GM21723 (cell line): ENCODE results near the gene RIT2.

ENCODE experiments used
- ATAC-seq: cut with Tn5 transposase; IDR thresholded peaks from one replicate; pipeline ENCODE4 v1.9.1; 2021; ENCODE audit warnings: mild to moderate bottlenecking, moderate library complexity; ENCODE audit not compliant: unreplicated experiment

RIT2 gene

DNA sequence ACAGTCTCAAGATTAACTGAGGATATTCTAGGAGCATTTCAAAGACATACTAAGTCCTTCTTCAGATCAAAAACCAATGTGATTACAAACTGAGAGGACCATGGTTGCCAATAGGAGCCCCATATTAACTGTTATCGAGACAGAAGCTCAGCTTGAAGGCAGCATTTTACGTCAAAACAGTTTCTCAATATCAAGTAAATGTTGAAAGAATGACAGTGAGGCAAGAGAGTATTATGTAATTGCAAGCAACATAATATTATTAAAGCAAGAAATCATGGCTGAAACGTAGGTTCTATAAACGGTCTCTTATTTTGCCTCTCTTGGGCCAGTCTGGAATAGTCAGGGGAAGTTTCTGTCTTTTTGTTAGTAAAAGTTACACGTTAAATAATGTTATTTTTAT, 22.9 kb downstream of the RIT2 start:
- ATAC-seq = no peak

DNA sequence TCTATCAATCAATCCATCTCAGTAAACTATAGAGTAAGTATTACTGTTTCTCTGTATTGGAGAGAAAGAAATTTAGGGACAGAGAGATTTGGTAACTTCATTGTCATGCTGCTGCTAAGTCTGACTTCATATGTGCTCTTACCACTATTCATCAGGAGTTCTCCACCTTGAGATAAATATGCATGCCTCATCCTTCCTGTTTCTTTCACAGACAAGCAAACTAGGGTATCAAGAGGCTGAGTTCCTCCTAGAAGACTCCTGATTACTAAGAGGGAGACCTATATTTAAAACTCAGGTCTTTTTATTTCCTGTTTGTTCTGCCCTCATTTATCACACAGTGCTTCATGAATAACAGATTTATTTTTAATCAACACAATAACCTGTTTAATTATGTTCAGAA, 34.1 kb downstream of the RIT2 start:
- no peak for ATAC-seq

DNA sequence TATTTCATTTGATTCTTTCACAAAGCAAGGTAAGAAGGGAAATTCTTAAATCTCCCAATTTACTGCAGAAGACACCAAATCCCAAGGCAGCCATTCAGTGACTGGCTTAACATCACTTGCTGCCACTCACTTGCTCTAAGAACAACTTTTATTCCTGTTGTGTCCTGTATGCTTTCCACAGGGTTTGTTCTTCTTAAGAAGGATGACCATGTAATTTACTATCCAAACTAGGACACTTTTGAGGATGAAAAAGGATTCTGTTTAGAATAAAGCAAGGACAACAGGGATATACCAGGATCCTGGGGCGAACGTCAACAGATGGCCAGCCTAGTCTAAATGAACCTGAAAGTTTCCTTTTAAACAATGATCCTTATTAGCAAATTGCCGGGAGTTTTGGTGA, 34.8 kb downstream of the RIT2 start:
- no peak for ATAC-seq

DNA sequence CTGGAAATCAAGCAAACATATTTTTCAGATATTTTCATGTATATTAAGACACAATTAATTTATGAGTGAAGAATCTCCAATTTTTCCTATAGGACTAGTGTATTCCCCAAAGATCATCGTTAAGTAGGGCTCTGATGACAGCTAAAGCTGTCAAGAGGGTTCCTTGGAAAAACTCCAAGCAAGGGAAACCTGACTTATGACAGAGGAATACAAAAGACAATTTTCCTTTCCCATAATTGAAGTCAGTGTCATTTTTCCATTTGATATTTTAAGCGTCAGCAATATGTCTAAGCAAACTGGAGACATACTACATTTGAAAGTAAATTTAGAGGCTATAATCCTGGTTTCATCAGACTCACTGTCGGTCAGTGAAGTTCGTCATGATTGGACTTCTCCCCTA, 36.1 kb downstream of the RIT2 start:
- ATAC-seq = no peak

DNA sequence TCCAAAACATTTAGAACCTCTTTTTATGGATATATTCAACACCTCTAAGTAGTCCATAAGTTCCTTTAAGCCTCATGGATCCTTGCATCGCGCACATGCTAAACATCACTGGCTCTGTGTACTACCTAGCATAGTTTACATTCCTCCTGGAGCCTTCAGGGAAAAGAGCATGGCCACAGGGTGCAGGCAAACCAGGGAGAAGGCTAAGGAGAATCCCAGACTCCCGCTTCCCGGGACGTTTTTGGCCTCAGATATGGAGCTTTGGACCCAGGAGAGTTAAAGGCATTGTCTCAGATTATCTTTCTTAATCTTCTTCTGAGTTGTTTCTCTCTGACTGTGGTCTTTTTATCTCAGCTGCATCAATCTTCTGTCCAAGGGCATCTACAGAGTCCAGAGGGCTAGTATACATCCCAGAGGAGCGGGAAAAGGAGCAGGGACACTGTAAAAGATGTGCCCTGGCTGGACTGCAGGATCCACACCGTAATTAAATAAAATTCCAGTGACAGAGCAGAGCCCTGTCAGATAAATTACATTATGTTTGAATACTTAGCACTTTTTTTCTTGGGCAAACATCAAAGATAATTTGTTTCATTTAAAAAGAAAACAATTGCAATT, 36.9 kb downstream of the RIT2 start:
- ATAC-seq = no peak

DNA sequence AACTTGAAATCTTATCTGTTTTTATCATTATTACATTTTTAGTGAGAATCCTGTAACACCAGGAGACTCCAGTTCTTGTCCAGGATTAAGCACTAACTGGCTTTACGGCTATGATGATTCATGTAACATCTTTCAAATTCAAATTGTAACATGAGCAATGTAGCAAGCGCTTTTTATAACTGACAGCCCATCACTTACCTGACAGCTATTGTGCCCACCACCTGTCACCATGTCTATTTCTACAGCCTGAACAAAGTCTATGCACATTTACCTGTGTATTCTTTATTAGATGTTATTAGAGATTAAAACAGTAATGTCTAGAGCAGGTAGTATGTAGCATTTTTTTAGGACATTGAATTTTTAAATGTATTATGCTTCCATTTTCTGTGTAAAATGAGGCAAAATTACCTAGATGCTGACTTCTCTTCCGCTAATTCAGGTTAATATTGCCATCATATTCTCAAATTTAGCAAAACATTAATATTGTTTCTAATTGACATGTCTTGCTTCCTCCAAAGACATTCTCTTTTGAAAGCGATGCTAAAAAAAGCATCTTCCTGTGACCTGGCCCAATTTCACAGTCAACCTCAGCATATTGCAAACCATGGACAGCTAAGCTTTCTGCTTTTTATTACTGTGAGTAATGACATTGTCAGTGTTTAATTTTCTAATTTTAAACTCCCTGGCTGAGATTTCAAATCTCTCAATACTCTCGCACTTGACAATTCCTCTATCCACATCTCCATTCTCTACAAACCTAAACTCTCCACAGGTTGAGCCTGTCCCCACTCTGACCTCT, 37.8 kb downstream of the RIT2 start:
- ATAC-seq = no peak

DNA sequence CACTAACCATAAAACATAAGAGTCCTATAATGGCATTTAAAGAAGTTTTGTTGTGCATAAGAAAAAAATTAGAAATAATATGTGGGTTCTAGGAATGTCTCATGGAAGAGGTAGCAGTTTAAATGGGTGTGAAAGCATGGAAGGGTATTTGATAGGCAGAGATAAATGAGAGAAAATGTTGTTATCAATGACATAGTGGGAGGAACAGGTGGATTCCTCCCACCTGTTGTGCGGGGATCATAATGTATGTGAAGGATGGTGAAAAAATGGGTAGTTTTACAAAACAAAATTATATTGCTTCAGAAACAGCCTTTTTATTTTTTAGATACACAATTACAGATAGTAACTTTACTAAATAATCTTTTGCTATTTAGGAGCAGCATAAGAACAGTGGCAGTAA, 41.7 kb downstream of the RIT2 start:
- no peak for ATAC-seq

DNA sequence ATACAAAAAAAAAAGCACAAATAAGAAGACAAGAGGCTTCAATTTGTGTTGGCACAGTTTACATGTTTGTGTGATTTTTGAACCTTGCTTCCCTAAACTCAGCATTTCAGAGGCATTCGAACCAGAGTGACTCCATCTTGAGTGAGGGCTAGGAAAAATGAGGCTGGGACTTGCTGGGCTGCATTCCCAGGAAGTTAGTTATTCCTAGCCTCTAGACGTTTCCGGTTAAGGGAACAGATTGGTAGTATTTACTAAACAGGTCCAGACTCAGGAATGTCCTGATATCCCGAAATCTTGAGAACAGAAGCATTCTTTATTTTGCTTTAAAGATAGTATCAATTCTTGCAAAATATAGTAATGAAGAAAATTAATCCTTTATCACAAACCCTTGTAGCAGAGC, 46.7 kb downstream of the RIT2 start:
- no peak for ATAC-seq

DNA sequence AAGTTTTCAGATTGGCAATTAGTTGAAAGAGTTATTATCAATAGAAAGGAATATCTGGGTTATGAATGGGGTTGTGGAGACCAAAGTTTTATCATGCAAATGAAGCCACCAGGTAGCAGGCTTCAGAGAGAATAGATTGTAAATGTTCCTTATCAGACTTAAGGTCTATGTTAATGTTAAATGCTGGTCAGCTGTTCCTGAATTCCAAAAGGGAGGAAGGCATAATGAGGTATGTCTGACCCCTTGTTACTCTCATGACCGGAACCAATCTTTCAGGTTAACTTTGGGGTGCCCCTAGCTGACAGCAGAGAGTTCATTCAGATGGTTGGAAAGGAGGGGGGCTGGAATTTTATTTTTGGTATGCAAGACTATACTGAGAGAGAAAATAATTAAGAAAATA, 47.9 kb downstream of the RIT2 start:
- ATAC-seq = no peak

DNA sequence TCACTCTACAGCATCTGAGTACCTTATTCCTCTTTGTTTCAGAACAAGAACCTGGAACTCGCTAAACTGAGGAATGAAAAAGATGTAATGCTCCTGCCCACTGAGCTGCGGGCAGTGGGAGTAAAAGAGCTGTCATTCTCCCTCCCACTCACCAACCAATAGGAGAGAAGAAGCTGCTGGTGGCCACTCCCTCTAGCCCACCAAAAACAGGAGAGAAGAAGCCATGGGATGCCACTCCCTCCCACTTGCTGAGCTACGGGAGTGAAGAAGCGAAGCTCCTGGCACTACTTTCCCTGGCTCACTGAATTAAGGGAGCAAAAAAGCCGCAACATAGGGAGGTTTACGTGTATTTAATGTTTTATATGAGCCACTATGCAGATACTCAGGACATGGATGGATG, 53.7 kb downstream of the RIT2 start:
- no peak for ATAC-seq

DNA sequence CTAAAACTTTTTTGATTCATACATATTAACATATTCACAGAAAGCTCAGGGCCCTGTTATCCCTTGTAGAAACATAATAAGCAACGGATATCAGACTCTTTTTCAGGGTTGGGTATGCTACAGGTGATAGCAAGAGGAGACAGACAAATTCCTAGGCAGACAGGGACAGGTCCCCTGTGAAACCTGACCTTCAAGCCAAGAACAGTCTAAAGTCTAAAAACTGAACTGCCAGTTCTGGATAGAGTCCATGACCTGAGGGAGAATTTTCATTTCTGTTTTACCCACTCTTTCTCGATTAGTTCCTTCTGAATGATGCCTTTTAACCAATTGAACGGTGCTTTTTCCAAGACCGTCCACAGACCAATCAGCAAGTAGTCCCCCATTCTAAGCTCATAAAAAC, 54.2 kb downstream of the RIT2 start:
- ATAC-seq = no peak

DNA sequence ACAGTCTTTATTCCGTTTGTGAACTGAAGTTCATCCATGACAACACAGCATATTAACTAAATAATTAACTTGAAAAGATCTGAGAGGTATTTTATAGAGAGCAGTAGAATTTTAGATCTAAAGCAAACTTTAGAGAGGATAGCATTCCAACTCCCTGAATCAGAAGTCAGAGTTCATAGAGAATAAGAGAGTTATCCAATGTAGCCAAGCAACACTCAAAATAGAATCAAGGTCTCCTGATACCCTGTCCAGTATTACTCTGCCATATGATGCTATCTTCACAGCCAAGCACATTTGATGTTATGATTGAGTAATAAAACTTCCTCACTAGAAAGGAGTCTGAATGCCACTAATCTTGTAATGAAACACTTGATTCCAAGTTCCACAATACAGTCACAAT, 55.5 kb downstream of the RIT2 start:
- no peak for ATAC-seq

DNA sequence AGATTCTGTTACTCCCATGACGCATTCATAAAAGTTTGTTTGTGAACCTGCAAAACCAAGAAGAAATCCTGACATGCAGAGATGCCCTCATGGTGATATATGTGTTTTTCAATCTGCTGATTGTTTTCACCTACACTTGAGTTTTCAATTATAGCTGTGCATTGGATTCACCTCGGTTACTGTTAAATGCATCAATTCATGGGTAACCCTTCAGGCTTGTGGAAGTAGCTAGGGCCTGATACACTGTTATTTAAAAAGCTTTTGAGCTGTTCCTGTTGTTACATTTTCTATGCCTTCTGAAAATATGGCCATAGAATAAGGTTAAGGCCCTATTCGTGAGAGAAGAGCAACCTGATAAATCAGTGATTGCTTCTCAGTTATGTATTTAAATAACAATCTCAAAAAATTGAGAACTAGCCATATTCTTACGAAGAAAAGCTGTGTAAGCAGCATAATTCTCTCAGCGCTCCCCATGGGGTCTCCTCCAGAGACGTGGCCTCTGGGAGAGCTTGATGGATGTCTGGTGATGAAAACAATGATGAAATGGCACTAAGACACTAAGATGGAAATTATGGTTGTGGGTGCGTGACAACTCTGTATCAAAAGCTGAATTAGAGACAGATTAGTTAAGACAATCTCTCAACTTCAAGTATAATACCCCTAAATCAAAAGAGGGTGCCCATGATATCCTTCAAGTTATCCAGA, 60.5 kb downstream of the RIT2 start:
- no peak for ATAC-seq

DNA sequence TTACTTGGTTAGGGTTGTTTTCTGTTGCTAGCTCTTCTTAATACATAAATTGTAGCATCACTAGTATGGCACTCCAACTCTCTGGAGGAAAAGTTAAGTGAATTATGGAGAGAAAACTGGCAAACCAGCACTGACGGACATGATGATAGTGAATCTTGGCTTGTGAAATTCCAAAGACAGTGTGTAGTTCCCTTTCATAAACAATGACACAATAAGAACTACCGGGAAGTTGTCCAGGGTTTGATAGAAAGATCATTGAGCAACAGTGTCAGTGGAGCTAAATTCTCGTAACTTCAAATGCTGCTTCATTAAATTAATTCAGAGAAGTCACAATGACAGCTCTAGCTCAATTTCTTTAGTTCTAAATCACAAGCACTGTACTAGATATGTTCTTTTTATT, 66.5 kb downstream of the RIT2 start:
- no peak for ATAC-seq

DNA sequence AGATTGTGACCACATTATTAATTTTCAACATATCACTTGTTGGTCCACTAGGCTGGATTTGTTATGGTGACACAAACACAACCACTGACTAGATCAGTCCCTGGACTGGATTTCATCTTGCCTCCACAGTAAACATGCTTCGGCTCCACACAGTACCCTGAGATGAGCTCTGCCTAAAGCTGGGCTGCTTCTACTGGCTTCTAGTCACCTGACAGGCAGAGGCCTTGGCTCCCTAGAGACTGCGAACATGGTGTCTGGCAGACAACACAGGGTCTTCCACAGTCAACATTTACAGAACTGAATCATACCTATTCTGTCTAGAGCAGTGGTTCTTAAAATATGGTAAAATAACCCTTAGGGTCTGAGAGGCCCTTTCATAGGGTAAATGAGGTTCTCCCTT, 69.2 kb downstream of the RIT2 start:
- ATAC-seq = no peak

DNA sequence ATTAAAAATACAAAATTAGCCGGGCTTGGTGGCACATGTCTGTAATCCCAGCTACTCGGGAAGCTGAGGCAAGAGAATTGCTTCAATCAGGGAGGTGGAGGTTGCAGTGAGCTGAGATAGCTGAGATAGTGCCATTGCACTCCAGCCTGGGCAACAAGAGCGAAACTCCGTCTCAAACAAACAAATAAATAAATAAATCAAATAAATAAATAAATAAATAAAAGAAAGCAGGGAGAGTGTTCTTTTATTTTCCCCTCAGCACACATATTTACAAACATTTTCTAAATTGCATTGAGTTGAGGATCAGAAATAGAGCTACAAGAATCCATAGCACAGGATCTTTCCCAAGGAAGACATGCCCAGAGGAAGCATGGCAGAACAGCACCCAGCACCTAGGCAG, 71.9 kb downstream of the RIT2 start:
- ATAC-seq = no peak

DNA sequence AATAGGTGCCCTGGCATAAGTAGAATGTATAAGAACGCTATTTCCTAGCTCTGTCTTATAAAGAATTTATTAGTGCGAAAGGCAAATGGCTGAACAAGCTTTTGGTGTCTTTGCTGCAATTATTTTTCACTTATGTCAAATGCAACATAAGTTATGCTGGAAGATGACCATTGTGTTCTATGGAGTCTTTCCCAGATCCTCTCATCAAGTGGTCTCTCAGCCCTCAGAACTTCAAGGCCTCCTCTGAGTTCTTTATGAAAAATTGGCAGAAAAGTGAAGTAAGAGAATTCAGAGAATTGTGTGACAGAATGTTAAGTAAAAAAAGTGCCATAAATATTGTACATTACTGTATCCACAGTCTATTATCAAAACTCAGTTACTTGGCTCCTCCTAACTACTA, 75.2 kb downstream of the RIT2 start:
- ATAC-seq = no peak

DNA sequence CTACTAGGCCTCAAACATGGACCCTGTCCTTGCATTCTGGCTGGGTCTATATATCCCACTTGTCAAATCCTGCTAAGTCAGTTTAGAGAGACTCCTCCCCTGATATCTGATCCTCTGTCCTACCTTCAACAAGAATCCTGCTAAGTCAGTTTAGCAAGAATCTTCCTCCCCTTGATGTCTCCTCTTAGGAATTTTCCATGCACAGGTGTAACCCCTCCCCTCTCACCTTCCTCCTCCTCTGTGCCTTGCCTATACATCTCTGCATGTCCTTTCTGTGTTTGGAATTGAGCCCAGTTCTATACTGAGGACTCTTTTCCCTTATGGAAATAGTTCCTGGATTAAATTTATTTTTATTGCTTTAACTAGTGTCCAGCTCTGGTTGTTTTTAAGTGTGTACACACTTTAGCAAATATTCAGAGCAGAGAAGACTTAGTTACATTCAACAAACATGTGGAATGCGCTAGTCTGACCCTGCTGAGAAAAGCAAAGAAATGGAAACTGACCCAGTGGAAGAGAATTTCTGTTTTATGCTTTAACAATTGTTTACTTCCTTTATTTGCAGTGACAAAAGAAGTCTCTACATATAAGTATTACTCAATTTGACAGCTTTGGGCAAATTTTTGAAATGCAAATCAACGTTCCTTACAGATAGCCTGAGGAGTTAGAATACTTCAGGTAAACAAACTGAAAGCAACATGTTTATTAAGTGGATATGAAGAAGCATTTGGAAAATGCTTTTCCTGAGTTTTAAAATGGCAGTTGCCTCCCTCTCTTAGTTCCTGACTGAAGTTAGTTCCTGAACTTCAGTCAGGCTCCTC, 80.6 kb downstream of the RIT2 start:
- ATAC-seq = no peak

DNA sequence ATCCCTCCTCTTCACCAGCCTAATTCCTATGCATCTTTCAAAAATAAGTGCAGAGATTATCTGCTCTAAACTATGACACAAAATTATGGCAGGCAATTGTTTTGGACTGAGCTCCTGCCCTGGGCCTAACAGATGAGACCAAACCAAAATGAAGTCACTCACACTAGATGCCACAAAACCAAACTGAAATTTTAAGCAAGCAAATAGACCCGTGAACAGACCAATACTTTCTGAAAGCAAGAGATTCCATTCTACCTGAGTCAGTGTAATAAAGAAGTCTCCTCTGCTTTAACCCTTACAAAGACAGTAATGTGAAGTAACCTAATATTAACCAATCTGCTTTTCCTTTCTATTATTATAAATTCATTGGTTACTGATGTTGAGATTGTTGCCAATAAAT, 84.3 kb downstream of the RIT2 start:
- no peak for ATAC-seq

DNA sequence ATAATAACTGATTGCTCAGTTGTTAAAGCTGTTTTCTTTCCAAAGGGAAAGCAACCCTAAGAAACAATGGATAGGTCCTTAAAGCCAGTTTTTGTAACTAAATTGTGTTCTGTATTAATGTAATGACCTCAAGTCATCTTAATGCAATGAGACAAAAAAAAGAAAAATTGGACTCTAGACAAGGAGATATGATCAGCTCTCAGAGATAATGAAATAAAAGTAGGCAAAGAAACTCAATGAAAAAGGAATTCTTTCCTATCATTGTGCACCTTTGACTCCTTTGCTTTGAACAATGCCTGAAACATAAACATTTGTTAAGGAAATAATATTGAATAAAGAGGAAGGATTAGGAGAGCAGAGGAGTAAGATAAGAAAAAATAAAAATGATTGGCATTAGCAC, 86.1 kb downstream of the RIT2 start:
- no peak for ATAC-seq

DNA sequence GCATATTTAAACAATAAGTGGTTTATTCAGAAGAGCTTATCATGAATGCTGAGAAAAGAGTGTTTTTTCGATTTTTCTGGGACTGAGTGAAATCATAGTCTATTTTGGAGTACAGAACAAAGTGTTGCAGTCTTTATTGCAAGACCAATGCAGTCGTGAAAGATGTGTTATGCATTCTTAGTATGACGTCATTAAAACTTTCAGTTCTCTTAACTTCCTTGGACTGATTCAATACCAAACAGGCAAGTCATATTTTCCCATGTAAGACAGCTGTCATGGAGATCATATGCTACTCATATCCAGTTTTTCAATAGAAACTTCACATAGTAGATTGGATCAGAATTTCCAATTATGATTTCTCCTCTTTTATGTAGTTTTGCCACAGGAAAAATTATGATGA, 92.6 kb downstream of the RIT2 start:
- ATAC-seq = no peak
